CD4-positive, alpha-beta T cell treated with Interleukin-15 for 1 hour (primary cell): ENCODE measurements around the gene GDA.

Experiments
- DNase-seq: peaks from one replicate; pipeline ENCODE4 v3.0.0-alpha.2; 2020

Gene GDA

GRCh38 chr9:72151104-72151503, 1.9 kb downstream of the GDA start:
- no peak for DNase-seq

- DNase-seq = no peak
Observed at GRCh38 chr9:72154468-72155285, 5.4 kb downstream of the GDA start.

- DNase-seq = no peak
Observed at GRCh38 chr9:72155301-72155700, 6.1 kb downstream of the GDA start.

- no peak for DNase-seq
Observed at GRCh38 chr9:72156586-72156985, 7.3 kb downstream of the GDA start.

- DNase-seq = no peak
Observed at GRCh38 chr9:72158680-72159079, 9.4 kb downstream of the GDA start.

- no peak for DNase-seq
Observed at GRCh38 chr9:72160446-72161123, 11.3 kb downstream of the GDA start.

GRCh38 chr9:72165326-72165725, 16.1 kb downstream of the GDA start:
- DNase-seq = no peak

- no peak for DNase-seq
Observed at GRCh38 chr9:72165821-72166547, 16.7 kb downstream of the GDA start.

- DNase-seq = no peak
Observed at GRCh38 chr9:72168075-72168474, 18.8 kb downstream of the GDA start.

- no peak for DNase-seq
Observed at GRCh38 chr9:72169178-72169577, 19.9 kb downstream of the GDA start.

- DNase-seq = no peak
Observed at GRCh38 chr9:72173080-72173479, 23.8 kb downstream of the GDA start.

- no peak for DNase-seq
Observed at GRCh38 chr9:72185561-72185960, 36.3 kb downstream of the GDA start.

GRCh38 chr9:72187121-72187695, 38.0 kb downstream of the GDA start:
- DNase-seq = no peak

- no peak for DNase-seq
Observed at GRCh38 chr9:72188232-72188631, 39.0 kb downstream of the GDA start.

GRCh38 chr9:72193478-72193881, 44.2 kb downstream of the GDA start:
- no peak for DNase-seq

- no peak for DNase-seq
Observed at GRCh38 chr9:72199238-72199637, 50.0 kb downstream of the GDA start.

GRCh38 chr9:72200452-72200851, 51.2 kb downstream of the GDA start:
- DNase-seq = no peak

- DNase-seq = no peak
Observed at GRCh38 chr9:72202009-72202408, 52.8 kb downstream of the GDA start.

GRCh38 chr9:72203205-72203803, 54.1 kb downstream of the GDA start:
- no peak for DNase-seq

- no peak for DNase-seq
Observed at GRCh38 chr9:72204062-72204461, 54.8 kb downstream of the GDA start.

GRCh38 chr9:72205513-72205912, 56.3 kb downstream of the GDA start:
- no peak for DNase-seq

- no peak for DNase-seq
Observed at GRCh38 chr9:72207278-72207677, 58.0 kb downstream of the GDA start.

GRCh38 chr9:72210522-72210921, 61.3 kb downstream of the GDA start:
- no peak for DNase-seq
